Measurements from ENCODE around the gene TSTD1. TPM values are rescaled to one million over a fixed set of nuclear protein-coding genes. Genes with fewer than 3 reads are reported as not detected.
A peak's percentile ranks its signal among the peaks of the same experiment; 100 is the strongest.
"Not testable (repeated sequence)": the region's sequence is repeated elsewhere in the genome, so short reads cannot be mapped to it uniquely, and the experiment has no call there.

Gene TSTD1
- total RNA-seq, 4 donors from 2014 or later: 33.0 to 152 (median 78.8) TPM

GRCh38 chr1:160993544-160994193, 45.1 kb downstream of the TSTD1 start:
- no peak overlapping the region for H3K4me3 ChIP-seq
- TF ChIP-seq CTCF (IDR thresholded peaks at IDR 0.05) (peak in 3 of 6 experiments; percentile 45 to 63 (median 52)), POLR2A (IDR thresholded peaks at IDR 0.05) (no peak)
- no peaks in the 10 kb centered on the region for H3K36me3 ChIP-seq
- H3K4me1 ChIP-seq: peaks cover 0 to 9% (median 2%) of the 10 kb centered on the region in 4 donors
- H3K9me3 ChIP-seq: no peaks in the 10 kb centered on the region
- no peaks in the 10 kb centered on the region for H3K27me3 ChIP-seq
- no peak for DNase-seq
- H3K27ac ChIP-seq: no peak overlapping the region

GRCh38 chr1:160992036-160992435, 46.7 kb downstream of the TSTD1 start:
- not testable (repeated sequence) for H3K27ac ChIP-seq, H3K4me1 ChIP-seq, DNase-seq, H3K9me3 ChIP-seq, H3K4me3 ChIP-seq, H3K36me3 ChIP-seq, H3K27me3 ChIP-seq

Small RNAs within 50 kb of the gene (small RNA-seq; reads per million reads assigned to genes)
- gene AL591806.2: 0 reads per million in 2 donors

Other genes with a start within 250 kb of the TSTD1 start
- 10 to 100 TPM in 1 of 4 donors, 1 to 10 TPM in 3; 1.6 to 39.6 (median 3.6) TPM for gene LY9, start 242.8 kb downstream of the TSTD1 start, total RNA-seq
- gene CD244, start 176.1 kb downstream of the TSTD1 start, total RNA-seq: 1 to 10 TPM in 2 of 4 donors, under 1 TPM in 1, not detected in 1; 0.80 to 2.8 (median 1.3) TPM
- 10 to 100 TPM; 14.4 to 45.0 (median 24.5) TPM for gene ITLN1, start 153.8 kb downstream of the TSTD1 start, total RNA-seq
- gene ITLN2, start 84.2 kb downstream of the TSTD1 start, total RNA-seq: 10 to 100 TPM; 37.0 to 76.7 (median 54.1) TPM
- gene F11R, start 17.8 kb downstream of the TSTD1 start, total RNA-seq: 100 to 1,000 TPM in 3 of 4 donors, 10 to 100 TPM in 1; 28.9 to 138 (median 110) TPM
- gene USF1, start 7.0 kb upstream of the TSTD1 start, total RNA-seq: 100 to 1,000 TPM in 1 of 4 donors, 10 to 100 TPM in 3; 72.0 to 119 (median 98.2) TPM
- gene ARHGAP30, start 30.9 kb upstream of the TSTD1 start, total RNA-seq: 10 to 100 TPM in 1 of 4 donors, 1 to 10 TPM in 3; 5.1 to 31.4 (median 6.7) TPM
- gene NECTIN4, start 50.6 kb upstream of the TSTD1 start, total RNA-seq: 1 to 10 TPM in 3 of 4 donors, under 1 TPM in 1; 0.54 to 2.5 (median 1.6) TPM
- gene KLHDC9, start 59.4 kb upstream of the TSTD1 start, total RNA-seq: 1 to 10 TPM in 3 of 4 donors, not detected in 1; 2.1 to 4.8 (median 2.4) TPM
- gene PFDN2, start 79.1 kb upstream of the TSTD1 start, total RNA-seq: 10 to 100 TPM; 11.6 to 68.5 (median 15.2) TPM
- gene NIT1, start 79.1 kb upstream of the TSTD1 start, total RNA-seq: 100 to 1,000 TPM in 3 of 4 donors, 10 to 100 TPM in 1; 54.5 to 148 (median 120) TPM
- 10 to 100 TPM; 23.0 to 48.7 (median 31.4) TPM for gene DEDD, start 93.7 kb upstream of the TSTD1 start, total RNA-seq
- 10 to 100 TPM; 36.9 to 82.5 (median 61.7) TPM for gene UFC1, start 115.0 kb upstream of the TSTD1 start, total RNA-seq
- gene USP21, start 120.5 kb upstream of the TSTD1 start, total RNA-seq: 10 to 100 TPM; 11.6 to 52.8 (median 39.0) TPM
- 10 to 100 TPM in 3 of 4 donors, 1 to 10 TPM in 1; 9.5 to 38.0 (median 20.9) TPM for gene PPOX, start 127.5 kb upstream of the TSTD1 start, total RNA-seq
- 10 to 100 TPM; 25.2 to 34.1 (median 29.4) TPM for gene B4GALT3, start 138.5 kb upstream of the TSTD1 start, total RNA-seq
- 10 to 100 TPM in 1 of 4 donors, 1 to 10 TPM in 2, under 1 TPM in 1; 0.18 to 65.2 (median 1.9) TPM for gene ADAMTS4, start 160.1 kb upstream of the TSTD1 start, total RNA-seq
- 100 to 1,000 TPM; 157 to 192 (median 176) TPM for gene NDUFS2, start 163.4 kb upstream of the TSTD1 start, total RNA-seq
- 10 to 100 TPM in 2 of 4 donors, 1 to 10 TPM in 1, not detected in 1; 5.1 to 33.8 (median 11.9) TPM for gene FCER1G, start 176.3 kb upstream of the TSTD1 start, total RNA-seq
- gene APOA2, start 184.7 kb upstream of the TSTD1 start, total RNA-seq: not detected
- 10 to 100 TPM in 3 of 4 donors, 1 to 10 TPM in 1; 8.3 to 32.2 (median 24.9) TPM for gene TOMM40L, start 187.1 kb upstream of the TSTD1 start, total RNA-seq
- gene NR1I3, start 199.2 kb upstream of the TSTD1 start, total RNA-seq: 1 to 10 TPM in 1 of 4 donors, not detected in 3; 3.2 TPM
- not detected for gene PCP4L1, start 219.8 kb upstream of the TSTD1 start, total RNA-seq

All from Peyer's patch (tissue), 4 donors.